Measurements from ENCODE around the gene TOP3A.

The TOP3A gene

GRCh38 chr17:18314731-18315561, at the start of gene TOP3A, which contains the start of gene SMCR8:
TOP3A (minus strand) TSS chr17:18314994; CDS start chr17:18314778, 216 bp downstream.
SMCR8 (plus strand) TSS chr17:18315293; CDS start chr17:18315790, 497 bp downstream.
- Histone ChIP-seq H3K36me3 (ENCODE audit: control insufficient read depth, low read length) (peaks cover 75% of the 10 kb centered on the region), H3F3A (ENCODE audit: control insufficient read depth, insufficient read depth) (no peaks in the 10 kb centered on the region), H3K79me2 (ENCODE audit: control insufficient read depth, low read length) (peaks cover 96% of the 10 kb centered on the region), H3K27ac (ENCODE audit: low read depth, low read length) (peak within 1 kb of the TSS; percentile 81), H3K9me3 (ENCODE audit: control insufficient read depth, insufficient read depth, low read length) (no peaks in the 10 kb centered on the region), H3K4me3 (ENCODE audit: low read length) (peak within 1 kb of the TSS; percentile 94), H3K9me2 (replicated peaks; ENCODE audit: control insufficient read depth, low read length) (no peaks in the 10 kb centered on the region), H4K20me1 (ENCODE audit: control insufficient read depth, insufficient read depth, low read depth, low read length) (peaks cover 19% of the 10 kb centered on the region; the same call in 1 of the 2 replicates), H3K4me2 (ENCODE audit: low read length) (peak within 1 kb of the TSS; percentile 70), H3K27me3 (ENCODE audit: control insufficient read depth, low read length) (no peaks in the 10 kb centered on the region), H3K4me1 (ENCODE audit: control insufficient read depth, low read length) (peaks cover 52% of the 10 kb centered on the region)
- TF ChIP-seq CTCF (IDR thresholded peaks at IDR 0.05; ENCODE audit: low read depth, low read length, poor library complexity, severe bottlenecking) (no peak), EZH2phosphoT487 (IDR thresholded peaks at IDR 0.05; ENCODE audit: borderline replicate concordance, low read length) (no peak)

- TF ChIP-seq EZH2phosphoT487 (IDR thresholded peaks at IDR 0.05; ENCODE audit: borderline replicate concordance, low read length) (no peak), CTCF (IDR thresholded peaks at IDR 0.05; ENCODE audit: low read depth, low read length, poor library complexity, severe bottlenecking) (no peak)
- Histone ChIP-seq H3K9me3 (ENCODE audit: control insufficient read depth, insufficient read depth, low read length) (no peaks in the 10 kb centered on the region), H3K4me2 (ENCODE audit: low read length) (peak overlapping the region; percentile 95; the same call in 1 of the 2 replicates), H3K79me2 (ENCODE audit: control insufficient read depth, low read length) (peaks cover 39% of the 10 kb centered on the region), H3F3A (ENCODE audit: control insufficient read depth, insufficient read depth) (no peaks in the 10 kb centered on the region), H3K36me3 (ENCODE audit: control insufficient read depth, low read length) (peaks cover 21% of the 10 kb centered on the region), H3K4me3 (ENCODE audit: low read length) (no peak overlapping the region), H3K27ac (ENCODE audit: low read depth, low read length) (no peak overlapping the region), H4K20me1 (ENCODE audit: control insufficient read depth, insufficient read depth, low read depth, low read length) (0 out of 2 replicates have a peak, but pooled peaks cover 2% of the 10 kb centered on the region), H3K4me1 (ENCODE audit: control insufficient read depth, low read length) (peaks cover 11% of the 10 kb centered on the region), H3K9me2 (replicated peaks; ENCODE audit: control insufficient read depth, low read length) (no peaks in the 10 kb centered on the region), H3K27me3 (ENCODE audit: control insufficient read depth, low read length) (no peaks in the 10 kb centered on the region)
Observed at GRCh38 chr17:18364166-18364565, 49.4 kb upstream of the TOP3A start.

- H3K4me1 ChIP-seq (ENCODE audit: control insufficient read depth, low read length): peaks cover 11% of the 10 kb centered on the region
- peak within 1 kb of the TSS; percentile 95 for H3K4me2 ChIP-seq (ENCODE audit: low read length)
- peaks cover 47% of the 10 kb centered on the region for H3K79me2 ChIP-seq (ENCODE audit: control insufficient read depth, low read length)
- H4K20me1 ChIP-seq (ENCODE audit: control insufficient read depth, insufficient read depth, low read depth, low read length): 0 out of 2 replicates have a peak, but pooled peaks cover 2% of the 10 kb centered on the region
- no peak for TF ChIP-seq EZH2phosphoT487 (IDR thresholded peaks at IDR 0.05; ENCODE audit: borderline replicate concordance, low read length)
- no peak for TF ChIP-seq CTCF (IDR thresholded peaks at IDR 0.05; ENCODE audit: low read depth, low read length, poor library complexity, severe bottlenecking)
- no peaks in the 10 kb centered on the region for H3K9me2 ChIP-seq (replicated peaks; ENCODE audit: control insufficient read depth, low read length)
- H3F3A ChIP-seq (ENCODE audit: control insufficient read depth, insufficient read depth): no peaks in the 10 kb centered on the region
- peaks cover 28% of the 10 kb centered on the region for H3K36me3 ChIP-seq (ENCODE audit: control insufficient read depth, low read length)
- peak within 1 kb of the TSS; percentile 44 for H3K27ac ChIP-seq (ENCODE audit: low read depth, low read length)
- H3K4me3 ChIP-seq (ENCODE audit: low read length): peak within 1 kb of the TSS; percentile 94
- no peaks in the 10 kb centered on the region for H3K9me3 ChIP-seq (ENCODE audit: control insufficient read depth, insufficient read depth, low read length)
- H3K27me3 ChIP-seq (ENCODE audit: control insufficient read depth, low read length): no peaks in the 10 kb centered on the region
Observed at GRCh38 chr17:18363101-18364049, 48.6 kb upstream of the TOP3A start, which contains the start of gene SHMT1. SHMT1 (minus strand) TSS chr17:18363550; CDS start chr17:18355981, 7,569 bp downstream.
